K562 (cell line): ENCODE measurements around the gene BZW2. TPM values are rescaled to one million over a fixed set of nuclear protein-coding genes. Genes with fewer than 3 reads are reported as not detected.

Experiments
- BCL6 ChIP-seq: fragments of 250-450 bp; sonication (Bioruptor Pico); IDR thresholded peaks from 2 replicates; pipeline ENCODE4 v1.4.0; 2020
- CREBBP ChIP-seq: IDR thresholded peaks from one replicate; pipeline ENCODE4 v1.6.1; 2012; ENCODE audit warnings: low read depth, mild to moderate bottlenecking, control low read depth, inconsistent platforms, low read length
- EP300 ChIP-seq: IDR thresholded peaks from 2 replicates; pipeline ENCODE4 v1.6.1; 2012; ENCODE audit warnings: low read length, improper control_type of control experiment
- ETV6 ChIP-seq, 3 experiments: fragments of 150-350 bp in 1 of 3; sonication (generic) in 1 of 3; formaldehyde crosslinking in 1 of 3; IDR thresholded peaks; 2 replicates each; pipeline versions ENCODE4 v1.6.1 to v1.8.0; 2014 to 2022; ENCODE audit warnings: borderline replicate concordance in 2 of 3, low read depth in 2 of 3, antibody characterized with exemption in 1 of 3, low read length in 1 of 3, mild to moderate bottlenecking in 1 of 3, missing genetic modification reagents in 1 of 3
- FIP1L1 ChIP-seq: fragments of 200-400 bp; formaldehyde crosslinking; IDR thresholded peaks from 2 replicates; pipeline ENCODE4 v1.6.1; 2018; ENCODE audit warnings: mild to moderate bottlenecking, low read depth, low read length; ENCODE audit not compliant: poor library complexity, severe bottlenecking
- NFXL1 ChIP-seq: fragments of 450-650 bp; formaldehyde crosslinking; IDR thresholded peaks from 2 replicates; pipeline ENCODE4 v1.4.0; 2021; ENCODE audit warnings: mild to moderate bottlenecking
- POLR2AphosphoS5 ChIP-seq: IDR thresholded peaks from 2 replicates; pipeline ENCODE4 v1.6.1; 2011; ENCODE audit warnings: mild to moderate bottlenecking, low read depth, low read length, moderate library complexity; ENCODE audit not compliant: control insufficient read depth, insufficient read depth
- POU5F1 ChIP-seq: fragments of 150-350 bp; IDR thresholded peaks from 2 replicates; pipeline ENCODE4 v1.6.1; 2014; ENCODE audit warnings: borderline replicate concordance, low read length, low read depth, mild to moderate bottlenecking; ENCODE audit not compliant: partially characterized antibody
- RBM25 ChIP-seq: fragments of 200-400 bp; formaldehyde crosslinking; IDR thresholded peaks from 2 replicates; pipeline ENCODE4 v1.6.1; 2018; ENCODE audit warnings: low read length, low read depth, moderate library complexity; ENCODE audit not compliant: severe bottlenecking
- RHOXF2B ChIP-seq: fragments of 250-450 bp; sonication (Bioruptor Pico); conservative IDR thresholded peaks from 2 replicates; pipeline ENCODE4 v1.5.1; 2021
- SNIP1 ChIP-seq: fragments of 450-650 bp; IDR thresholded peaks from 2 replicates; pipeline ENCODE4 v1.7.1; 2017; ENCODE audit warnings: low read depth, mild to moderate bottlenecking
- SNRNP70 ChIP-seq: fragments of 200-400 bp; formaldehyde crosslinking; optimal IDR thresholded peaks from 2 replicates; pipeline ENCODE3; 2017; ENCODE audit warnings: low read depth, low read length
- SRSF1 ChIP-seq: fragments of 200-400 bp; formaldehyde crosslinking; IDR thresholded peaks from 2 replicates; pipeline ENCODE4 v1.6.1; 2017; ENCODE audit warnings: mild to moderate bottlenecking, low read depth, low read length, moderate library complexity
- ZNF232 ChIP-seq: sonication (generic); formaldehyde crosslinking; IDR thresholded peaks from 2 replicates; pipeline ENCODE4 v1.8.0; 2022; ENCODE audit warnings: mild to moderate bottlenecking, missing genetic modification reagents
- ZNF699 ChIP-seq: fragments of 250-450 bp; sonication (Bioruptor Pico); IDR thresholded peaks from 2 replicates; pipeline ENCODE4 v1.8.0; 2021; ENCODE audit warnings: mild to moderate bottlenecking, moderate library complexity; ENCODE audit not compliant: insufficient replicate concordance
- polyA plus RNA-seq, 8 experiments: library from polyadenylated mRNA; depleted of rRNA in 4 of 8; stranded (reverse) in 5 of 8; unstranded in 3 of 8; fragments of >200 nt; fragmentation: Nextera tagmentation in 2 of 8; fragmentation: Illumina TruSeq in 1 of 8; extraction: Ambion mirVana in 2 of 8; extraction: Trizol in 1 of 8; gene quantifications; 2 replicates each; pipeline versions ENCODE4 v1.2.1 to v1.2.3, GENCODE V29; 2011 to 2014; ENCODE audit warnings: inconsistent platforms in 1 of 8, missing spikeins in 1 of 8
- total RNA-seq, 7 experiments: library from RNA; depleted of rRNA in 6 of 7; stranded (reverse); fragments of >200 nt in 6 of 7; fragmentation: Illumina TruSeq in 2 of 7; extraction: Trizol in 2 of 7; gene quantifications; 2 replicates each; pipeline versions ENCODE4 v1.2.1 to v1.2.3, GENCODE V29; 2011 to 2021; ENCODE audit warnings: low replicate concordance in 1 of 7
- TF ChIP-seq, protein P1 (sequence below): IDR thresholded peaks from 2 replicates; pipeline ENCODE4 v1.6.1; 2012; ENCODE audit warnings: low read depth, low read length, improper control_type of control experiment, borderline replicate concordance
- TF ChIP-seq, protein P2 (sequence below): fragments of 250-450 bp; sonication (Bioruptor Pico); IDR thresholded peaks from 2 replicates; pipeline ENCODE4 v1.4.0; 2020; ENCODE audit warnings: mild to moderate bottlenecking, moderate library complexity
- TF ChIP-seq, protein P3 (sequence below): sonication (generic); formaldehyde crosslinking; IDR thresholded peaks from 2 replicates; pipeline ENCODE4 v1.5.0; 2020; ENCODE audit warnings: missing genetic modification reagents
- TF ChIP-seq, protein P4 (sequence below): sonication (generic); formaldehyde crosslinking; IDR thresholded peaks from 2 replicates; pipeline ENCODE4 v1.8.0; 2022; ENCODE audit warnings: missing genetic modification reagents, mild to moderate bottlenecking, moderate library complexity, borderline replicate concordance
- TF ChIP-seq, protein P5 (sequence below): fragments of 450-650 bp; IDR thresholded peaks from 2 replicates; pipeline ENCODE4 v1.6.1; 2016; ENCODE audit warnings: borderline replicate concordance

Gene BZW2
- total and polyA plus RNA-seq, 9 of the 15 experiments (the other 6 are each of a cell fraction or from before 2014, with no cell fraction given): 140 to 316 (median 173) TPM

DNA sequence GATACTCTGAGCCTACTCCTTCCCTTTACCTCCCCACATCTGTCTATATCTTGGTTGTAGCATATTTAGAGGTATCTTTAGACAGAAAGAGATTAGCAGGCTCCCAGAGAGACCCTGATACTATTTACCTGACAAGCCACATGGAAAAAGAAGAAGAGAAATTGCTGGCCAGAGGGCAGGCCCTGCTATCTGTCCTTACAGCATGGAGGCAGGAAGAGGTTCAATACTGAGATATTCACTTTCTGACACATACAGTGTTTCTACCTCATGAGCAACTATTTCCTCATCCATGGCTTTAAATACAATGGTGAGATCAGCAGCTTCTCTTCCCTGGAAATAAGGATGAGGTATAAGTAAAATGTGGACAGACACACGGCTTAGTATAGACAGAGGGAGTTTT lies 73.7 kb downstream of the BZW2 start (continued):
- TF ChIP-seq RBM25 (no peak), EP300 (peak; percentile 81), ZNF699 (CRISPR knock-in tag) (no peak), NFXL1 (no peak), BCL6 (CRISPR knock-in tag) (no peak), SNRNP70 (no peak), ZNF232 (CRISPR knock-in tag) (no peak), SRSF1 (no peak), RHOXF2B (CRISPR knock-in tag) (no peak), ETV6 (IDR thresholded peaks at IDR 0.05; ENCODE audit: borderline replicate concordance in 1 of 2, low read depth in 2 of 2, low read length in 1 of 2) (no peak), ETV6 (CRISPR knock-in tag; IDR thresholded peaks at IDR 0.05; ENCODE audit: borderline replicate concordance) (no peak), CREBBP (no peak), FIP1L1 (no peak), POLR2AphosphoS5 (peak; percentile 87), SNIP1 (no peak), POU5F1 (no peak)
- TF ChIP-seq, protein P1, sequence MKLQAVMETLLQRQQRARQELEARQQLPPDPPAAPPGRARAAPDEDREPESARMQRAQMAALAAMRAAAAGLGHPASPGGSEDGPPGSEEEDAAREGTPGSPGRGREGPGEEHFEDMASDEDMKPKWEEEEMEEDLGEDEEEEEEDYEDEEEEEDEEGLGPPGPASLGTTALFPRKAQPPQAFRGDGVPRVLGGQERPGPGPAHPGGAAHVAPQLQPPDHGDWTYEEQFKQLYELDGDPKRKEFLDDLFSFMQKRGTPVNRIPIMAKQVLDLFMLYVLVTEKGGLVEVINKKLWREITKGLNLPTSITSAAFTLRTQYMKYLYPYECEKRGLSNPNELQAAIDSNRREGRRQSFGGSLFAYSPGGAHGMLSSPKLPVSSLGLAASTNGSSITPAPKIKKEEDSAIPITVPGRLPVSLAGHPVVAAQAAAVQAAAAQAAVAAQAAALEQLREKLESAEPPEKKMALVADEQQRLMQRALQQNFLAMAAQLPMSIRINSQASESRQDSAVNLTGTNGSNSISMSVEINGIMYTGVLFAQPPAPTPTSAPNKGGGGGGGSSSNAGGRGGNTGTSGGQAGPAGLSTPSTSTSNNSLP: peak; percentile 67; the same call in 1 of the 2 replicates
- TF ChIP-seq, protein P2, sequence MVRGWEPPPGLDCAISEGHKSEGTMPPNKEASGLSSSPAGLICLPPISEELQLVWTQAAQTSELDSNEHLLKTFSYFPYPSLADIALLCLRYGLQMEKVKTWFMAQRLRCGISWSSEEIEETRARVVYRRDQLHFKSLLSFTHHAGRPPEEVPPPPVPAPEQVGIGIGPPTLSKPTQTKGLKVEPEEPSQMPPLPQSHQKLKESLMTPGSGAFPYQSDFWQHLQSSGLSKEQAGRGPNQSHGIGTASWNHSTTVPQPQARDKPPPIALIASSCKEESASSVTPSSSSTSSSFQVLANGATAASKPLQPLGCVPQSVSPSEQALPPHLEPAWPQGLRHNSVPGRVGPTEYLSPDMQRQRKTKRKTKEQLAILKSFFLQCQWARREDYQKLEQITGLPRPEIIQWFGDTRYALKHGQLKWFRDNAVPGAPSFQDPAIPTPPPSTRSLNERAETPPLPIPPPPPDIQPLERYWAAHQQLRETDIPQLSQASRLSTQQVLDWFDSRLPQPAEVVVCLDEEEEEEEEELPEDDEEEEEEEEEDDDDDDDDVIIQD (CRISPR knock-in tag): no peak
- TF ChIP-seq, protein P3, sequence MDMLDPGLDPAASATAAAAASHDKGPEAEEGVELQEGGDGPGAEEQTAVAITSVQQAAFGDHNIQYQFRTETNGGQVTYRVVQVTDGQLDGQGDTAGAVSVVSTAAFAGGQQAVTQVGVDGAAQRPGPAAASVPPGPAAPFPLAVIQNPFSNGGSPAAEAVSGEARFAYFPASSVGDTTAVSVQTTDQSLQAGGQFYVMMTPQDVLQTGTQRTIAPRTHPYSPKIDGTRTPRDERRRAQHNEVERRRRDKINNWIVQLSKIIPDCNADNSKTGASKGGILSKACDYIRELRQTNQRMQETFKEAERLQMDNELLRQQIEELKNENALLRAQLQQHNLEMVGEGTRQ: no peak
- TF ChIP-seq, protein P4, sequence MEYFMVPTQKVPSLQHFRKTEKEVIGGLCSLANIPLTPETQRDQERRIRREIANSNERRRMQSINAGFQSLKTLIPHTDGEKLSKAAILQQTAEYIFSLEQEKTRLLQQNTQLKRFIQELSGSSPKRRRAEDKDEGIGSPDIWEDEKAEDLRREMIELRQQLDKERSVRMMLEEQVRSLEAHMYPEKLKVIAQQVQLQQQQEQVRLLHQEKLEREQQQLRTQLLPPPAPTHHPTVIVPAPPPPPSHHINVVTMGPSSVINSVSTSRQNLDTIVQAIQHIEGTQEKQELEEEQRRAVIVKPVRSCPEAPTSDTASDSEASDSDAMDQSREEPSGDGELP (CRISPR knock-in tag): no peak
- TF ChIP-seq, protein P5, sequence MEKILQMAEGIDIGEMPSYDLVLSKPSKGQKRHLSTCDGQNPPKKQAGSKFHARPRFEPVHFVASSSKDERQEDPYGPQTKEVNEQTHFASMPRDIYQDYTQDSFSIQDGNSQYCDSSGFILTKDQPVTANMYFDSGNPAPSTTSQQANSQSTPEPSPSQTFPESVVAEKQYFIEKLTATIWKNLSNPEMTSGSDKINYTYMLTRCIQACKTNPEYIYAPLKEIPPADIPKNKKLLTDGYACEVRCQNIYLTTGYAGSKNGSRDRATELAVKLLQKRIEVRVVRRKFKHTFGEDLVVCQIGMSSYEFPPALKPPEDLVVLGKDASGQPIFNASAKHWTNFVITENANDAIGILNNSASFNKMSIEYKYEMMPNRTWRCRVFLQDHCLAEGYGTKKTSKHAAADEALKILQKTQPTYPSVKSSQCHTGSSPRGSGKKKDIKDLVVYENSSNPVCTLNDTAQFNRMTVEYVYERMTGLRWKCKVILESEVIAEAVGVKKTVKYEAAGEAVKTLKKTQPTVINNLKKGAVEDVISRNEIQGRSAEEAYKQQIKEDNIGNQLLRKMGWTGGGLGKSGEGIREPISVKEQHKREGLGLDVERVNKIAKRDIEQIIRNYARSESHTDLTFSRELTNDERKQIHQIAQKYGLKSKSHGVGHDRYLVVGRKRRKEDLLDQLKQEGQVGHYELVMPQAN: no peak
